GM19452 (cell line): ENCODE data around the gene ECI2.
A peak's percentile ranks its signal among the peaks of the same experiment; 100 is the strongest.

Experiments used
- ATAC-seq: cut with Tn5 transposase; IDR thresholded peaks from one replicate; pipeline ENCODE4 v1.9.1; 2021; ENCODE audit not compliant: unreplicated experiment

The ECI2 gene, protein sequence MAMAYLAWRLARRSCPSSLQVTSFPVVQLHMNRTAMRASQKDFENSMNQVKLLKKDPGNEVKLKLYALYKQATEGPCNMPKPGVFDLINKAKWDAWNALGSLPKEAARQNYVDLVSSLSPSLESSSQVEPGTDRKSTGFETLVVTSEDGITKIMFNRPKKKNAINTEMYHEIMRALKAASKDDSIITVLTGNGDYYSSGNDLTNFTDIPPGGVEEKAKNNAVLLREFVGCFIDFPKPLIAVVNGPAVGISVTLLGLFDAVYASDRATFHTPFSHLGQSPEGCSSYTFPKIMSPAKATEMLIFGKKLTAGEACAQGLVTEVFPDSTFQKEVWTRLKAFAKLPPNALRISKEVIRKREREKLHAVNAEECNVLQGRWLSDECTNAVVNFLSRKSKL

DNA sequence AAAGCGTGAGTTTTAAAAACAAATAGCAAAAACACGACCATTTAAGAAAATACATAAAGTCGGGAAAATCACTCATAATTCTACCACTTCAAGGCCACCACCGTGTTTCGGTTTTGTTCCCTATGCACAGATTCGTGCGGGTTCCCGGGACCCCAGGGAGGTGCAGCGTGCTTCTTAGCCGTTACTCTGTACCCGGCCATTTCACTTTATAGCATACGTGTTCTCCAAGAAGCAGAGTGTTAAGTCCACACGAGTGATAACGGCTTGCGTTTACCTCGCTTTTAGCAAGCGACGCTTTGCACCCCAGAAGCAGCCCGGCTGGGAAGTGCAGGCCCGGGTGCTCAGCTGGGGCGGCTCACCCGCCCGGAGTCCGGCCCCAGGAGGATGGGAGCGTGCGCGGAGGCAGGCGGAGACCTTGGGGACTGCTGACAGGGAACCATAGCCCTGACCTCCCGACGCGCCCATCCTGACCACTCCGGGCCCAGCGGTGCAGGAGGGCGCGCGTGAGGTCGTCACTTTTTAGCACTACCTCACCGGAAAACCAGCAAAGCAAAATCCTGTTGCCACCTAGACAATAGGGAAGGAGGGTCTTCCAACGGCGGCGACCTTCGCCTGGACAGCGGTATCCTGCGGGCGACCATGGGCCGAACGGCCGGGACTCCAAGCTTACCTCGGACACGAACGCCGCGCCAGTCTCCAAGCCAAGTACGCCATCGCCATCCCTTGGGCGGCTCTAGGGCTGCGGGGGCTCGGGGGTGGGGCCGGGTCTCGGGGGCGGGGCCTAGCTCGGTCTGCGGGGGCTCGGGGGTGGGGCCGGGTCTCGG lies at the start of gene ECI2:
Gene ECI2, minus strand, starts transcription at position 735 of the 824 bp plus-strand sequence. Its CDS starts 15 bp downstream, at position 720.
- ATAC-seq: peak; percentile 49

DNA sequence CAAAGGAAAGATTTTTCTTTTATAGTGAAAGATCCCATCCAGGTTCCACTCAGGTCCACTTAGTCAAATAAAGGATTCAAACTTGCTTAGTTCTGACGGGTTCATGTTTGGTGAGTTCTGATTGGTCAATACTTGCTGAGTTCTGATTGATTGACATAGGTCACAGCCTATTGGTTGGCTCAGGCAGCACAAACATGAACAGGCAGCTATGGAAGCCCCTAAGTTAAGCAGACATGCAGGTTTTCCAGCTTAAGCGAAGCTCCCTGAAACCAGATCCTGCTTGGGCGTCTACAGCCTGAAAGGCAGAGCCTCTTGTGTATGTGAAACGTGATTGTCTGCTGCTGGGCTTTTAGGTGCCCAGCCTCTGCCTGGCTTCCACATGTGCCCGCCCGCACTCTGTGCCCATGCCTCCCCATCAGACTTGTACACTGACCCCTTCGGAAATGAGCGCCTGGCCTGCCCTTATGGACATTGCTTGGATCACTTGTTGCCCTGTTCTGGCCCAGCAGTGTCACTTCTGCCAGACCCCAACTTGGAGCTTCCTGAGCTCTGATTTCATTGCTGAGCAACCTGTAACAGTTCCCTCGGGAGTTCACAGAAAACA lies 45.4 kb upstream of the ECI2 start:
- ATAC-seq: no peak

DNA sequence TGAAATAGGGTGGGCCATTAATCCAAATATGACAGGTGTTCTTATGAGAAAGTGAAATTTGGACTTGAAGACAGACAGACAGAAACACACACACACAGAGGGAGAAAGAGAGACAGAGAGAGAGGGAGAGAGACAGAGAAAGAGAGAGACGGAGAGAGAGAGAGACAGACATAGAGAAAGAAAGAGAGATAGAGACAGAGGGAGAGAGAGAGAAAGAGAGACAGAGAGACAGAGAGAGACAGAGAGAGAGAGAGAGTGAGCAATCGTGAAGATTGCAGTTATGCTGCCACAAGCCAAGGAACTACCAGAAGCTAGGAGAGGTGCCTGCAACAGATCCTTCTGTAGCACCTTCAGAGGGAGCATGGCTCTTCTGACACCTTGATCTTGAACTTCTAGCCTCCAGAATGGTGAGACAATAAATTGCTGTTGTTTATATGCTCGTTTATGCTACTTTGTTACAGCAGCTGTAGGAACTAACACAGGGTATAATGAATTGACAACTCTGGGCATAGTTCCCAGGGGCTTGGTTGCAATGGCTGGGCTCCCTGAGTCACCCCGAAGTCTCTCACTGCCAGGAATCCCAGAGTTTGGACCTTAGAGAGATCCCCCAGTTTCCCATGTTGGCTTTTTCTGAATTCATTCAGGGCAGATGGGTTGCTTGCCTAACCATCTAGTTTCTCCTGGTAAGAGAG lies 44.7 kb upstream of the ECI2 start:
- no peak for ATAC-seq

DNA sequence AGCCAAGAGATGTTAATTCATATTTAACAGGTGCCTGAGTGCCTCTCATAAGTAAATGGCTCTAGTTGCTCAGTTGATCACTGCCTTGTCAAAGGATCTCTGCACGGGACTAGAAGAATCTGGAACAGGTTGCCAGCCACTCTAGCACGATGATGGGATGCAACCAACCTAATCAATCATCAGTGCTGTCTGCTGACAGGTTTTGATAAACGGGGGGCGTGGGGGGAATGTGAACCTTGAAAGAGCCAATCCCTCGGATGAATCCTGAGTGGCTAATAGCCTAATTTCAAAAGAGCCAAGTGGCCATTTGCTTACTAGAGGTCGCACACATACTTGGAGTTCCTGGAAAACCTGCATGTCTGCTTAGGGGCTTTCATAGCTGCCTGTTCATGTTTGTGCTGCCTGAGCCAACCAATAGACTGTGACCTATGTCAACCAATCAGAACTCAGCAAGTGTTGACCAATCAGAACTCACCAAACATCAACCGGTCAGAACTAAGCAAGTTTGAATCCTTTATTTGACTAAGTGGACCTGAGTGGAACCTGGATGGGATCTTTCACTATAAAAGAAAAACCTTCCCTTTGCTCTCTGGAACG lies 43.5 kb upstream of the ECI2 start:
- ATAC-seq: no peak

DNA sequence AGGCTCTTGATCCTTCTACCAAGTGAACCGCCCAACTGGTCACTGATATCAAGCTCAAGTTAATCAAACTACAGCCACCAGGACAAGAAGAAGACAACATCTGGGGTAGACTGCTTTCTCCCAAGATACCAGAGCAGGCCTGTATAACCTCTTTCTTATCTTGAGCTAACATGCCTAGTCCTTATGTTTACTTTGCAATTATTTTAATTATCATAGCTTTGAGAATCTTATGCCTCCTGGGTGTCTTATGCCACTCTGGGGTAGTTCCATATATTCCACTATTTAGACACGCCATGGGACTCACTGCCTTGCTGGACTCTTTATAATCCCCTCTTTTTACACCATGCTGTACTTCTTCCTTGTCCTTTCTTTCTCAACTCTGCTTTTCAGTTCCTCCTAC lies 41.5 kb upstream of the ECI2 start:
- no peak for ATAC-seq

DNA sequence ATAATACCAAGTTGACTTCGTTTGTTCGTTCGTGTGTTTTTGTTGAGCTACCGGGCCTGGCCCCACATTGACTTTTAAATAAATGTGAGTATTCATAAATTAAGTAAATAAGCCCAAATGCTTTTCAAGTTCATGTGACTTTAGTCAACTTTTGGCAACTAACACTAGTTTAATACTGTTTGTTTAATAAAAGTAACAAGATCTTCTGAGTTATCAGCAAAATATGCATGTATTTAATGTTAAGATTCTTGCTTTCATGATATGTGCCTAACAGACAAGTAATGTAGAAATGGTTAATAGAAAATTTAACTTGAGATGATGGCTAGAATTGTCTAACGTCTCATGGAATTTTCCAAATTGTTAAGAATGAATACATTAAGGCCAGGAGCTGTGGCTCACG lies 38.7 kb upstream of the ECI2 start:
- ATAC-seq: no peak

DNA sequence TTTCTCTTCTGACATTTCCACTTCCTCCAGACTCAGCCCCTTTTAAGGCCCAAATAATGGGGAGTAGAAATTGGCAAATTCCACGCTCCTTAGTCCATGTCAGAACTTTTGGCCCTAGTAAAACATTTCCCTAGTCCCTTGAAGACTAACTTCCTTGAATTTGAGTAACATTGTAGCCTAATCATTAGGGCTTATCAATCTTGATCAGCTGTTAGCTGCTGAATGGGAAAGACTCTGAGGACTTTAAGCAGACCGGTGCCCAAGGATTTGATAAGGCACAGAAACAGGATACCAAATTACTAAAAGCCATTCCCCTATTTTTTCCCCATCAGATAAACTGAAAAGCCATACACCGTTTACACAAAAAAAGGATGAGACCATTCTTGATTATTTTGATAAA lies 37.0 kb upstream of the ECI2 start:
- ATAC-seq: no peak

DNA sequence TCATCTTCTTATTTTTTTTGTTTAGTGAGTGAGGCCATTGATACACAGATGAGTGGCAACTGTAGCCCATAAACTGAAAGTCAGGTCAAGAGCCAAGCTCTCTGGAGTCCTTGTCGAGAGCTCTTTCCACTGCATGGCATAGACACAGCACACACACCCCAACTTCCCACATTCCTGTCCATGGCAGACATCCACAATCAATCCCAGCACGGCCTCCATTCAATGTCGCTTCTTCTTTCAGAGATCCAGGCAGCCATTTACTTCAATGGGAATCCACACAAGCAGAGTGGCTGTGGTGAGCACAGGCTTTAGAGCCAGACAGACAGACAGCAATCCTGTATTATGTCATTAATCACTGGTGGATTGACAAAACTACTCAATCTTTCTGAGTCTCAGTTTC lies 34.9 kb upstream of the ECI2 start:
- ATAC-seq: no peak

DNA sequence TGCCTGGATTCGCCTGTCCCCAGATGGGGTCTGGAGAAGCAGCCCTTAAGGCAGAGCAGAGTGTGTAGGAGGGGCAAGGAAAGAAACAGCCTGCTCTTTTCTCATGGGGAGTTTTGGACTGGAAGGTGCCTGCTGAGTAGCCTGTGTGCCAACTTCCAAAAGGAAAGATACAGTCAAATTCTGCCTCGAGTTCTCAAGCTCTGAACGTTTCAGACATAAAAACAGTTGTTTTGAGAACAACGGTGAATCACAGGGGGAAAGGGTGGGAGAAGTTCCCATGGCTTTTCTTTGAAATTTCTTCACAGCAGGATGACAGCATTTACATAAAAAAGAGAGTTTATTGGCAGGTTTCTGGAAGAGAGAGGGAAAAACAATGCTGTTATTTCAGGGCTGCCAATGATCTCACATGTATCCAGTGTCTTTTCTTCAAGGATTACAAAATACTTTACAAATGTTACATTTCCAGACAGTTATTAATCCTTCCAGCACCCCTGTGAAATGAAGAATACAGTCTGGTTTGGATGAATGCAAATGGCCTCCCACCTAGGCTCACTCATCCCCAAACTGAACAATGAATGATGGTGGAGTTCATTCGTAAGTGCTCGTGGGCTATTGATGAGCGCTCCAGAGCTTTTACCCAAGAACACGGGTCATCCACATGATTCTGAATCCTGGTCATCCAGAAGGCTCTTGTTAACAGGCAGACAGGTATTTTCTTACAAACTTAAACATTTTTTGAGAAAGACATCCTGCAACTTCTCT lies 33.8 kb upstream of the ECI2 start:
- ATAC-seq: no peak

DNA sequence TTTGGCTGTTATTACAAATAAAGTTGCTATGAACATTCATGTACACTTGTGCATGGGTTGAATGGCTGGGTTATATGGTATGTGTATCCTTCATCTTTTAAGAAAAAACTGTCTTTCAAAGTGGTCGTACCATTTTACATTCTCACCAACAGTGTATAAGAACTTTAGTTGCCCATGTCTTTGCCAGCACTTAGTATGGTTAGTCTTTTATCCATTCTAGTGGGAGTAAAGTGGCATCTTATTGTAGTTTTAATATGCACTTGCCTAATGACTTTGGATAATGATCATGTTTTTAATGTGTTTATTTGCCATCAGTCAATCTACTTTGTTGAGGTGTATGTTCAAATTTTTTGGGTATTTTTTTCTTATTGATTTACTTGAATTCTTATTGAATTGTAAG lies 32.5 kb upstream of the ECI2 start:
- no peak for ATAC-seq

DNA sequence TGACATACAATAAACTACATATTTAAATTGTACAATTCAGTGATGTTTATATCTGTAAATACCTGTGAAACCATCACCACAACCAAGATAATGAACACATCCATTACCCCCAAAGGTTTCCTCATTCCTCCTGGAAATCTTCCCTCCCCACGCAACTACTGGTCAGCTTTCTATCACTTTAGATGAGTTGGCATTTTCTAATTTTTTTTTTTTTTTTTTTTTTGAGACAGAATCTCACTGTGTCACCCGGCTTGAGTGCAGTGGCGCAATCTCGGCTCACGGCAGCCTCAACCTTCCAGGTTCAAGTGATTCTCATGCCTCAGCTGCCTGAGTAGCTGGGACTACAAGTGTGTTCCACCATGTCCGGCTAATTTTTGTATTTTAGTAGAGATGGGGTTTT lies 31.7 kb upstream of the ECI2 start:
- no peak for ATAC-seq

DNA sequence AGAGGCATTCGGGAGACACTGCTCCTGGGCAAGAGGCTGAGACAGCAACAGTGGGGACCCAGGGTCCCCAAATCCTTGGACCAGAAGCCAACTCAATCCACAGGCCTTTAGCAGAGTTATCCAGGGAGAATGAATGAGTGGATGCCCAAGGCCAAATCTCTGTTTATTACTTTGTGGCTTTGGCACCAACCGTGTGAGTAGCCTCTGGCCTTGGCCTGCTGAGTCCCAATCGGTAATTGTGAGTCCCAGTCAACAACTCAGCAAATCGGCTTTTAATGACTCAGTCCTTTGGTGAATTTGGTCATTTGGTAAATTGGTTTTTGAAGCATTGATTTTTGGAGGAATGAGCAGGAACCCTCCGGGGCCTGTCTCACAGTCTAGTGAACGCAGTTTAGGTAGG lies 29.1 kb upstream of the ECI2 start:
- no peak for ATAC-seq

DNA sequence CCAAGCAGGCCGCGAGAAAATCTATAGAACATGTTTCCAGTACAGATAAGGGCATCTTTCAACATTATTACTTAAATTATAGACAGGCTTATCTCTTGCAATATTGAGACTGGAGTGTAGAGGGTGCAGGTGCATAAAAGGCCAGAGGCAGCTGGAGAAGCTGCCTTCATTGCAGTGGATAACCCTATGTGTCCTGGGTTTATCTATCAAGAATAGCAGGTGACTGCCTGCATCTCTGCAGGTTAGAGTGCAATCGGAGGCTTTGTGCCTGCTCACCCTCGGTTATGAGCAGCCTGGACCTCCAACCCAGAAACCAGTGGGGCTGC lies 28.7 kb upstream of the ECI2 start:
- no peak for ATAC-seq

DNA sequence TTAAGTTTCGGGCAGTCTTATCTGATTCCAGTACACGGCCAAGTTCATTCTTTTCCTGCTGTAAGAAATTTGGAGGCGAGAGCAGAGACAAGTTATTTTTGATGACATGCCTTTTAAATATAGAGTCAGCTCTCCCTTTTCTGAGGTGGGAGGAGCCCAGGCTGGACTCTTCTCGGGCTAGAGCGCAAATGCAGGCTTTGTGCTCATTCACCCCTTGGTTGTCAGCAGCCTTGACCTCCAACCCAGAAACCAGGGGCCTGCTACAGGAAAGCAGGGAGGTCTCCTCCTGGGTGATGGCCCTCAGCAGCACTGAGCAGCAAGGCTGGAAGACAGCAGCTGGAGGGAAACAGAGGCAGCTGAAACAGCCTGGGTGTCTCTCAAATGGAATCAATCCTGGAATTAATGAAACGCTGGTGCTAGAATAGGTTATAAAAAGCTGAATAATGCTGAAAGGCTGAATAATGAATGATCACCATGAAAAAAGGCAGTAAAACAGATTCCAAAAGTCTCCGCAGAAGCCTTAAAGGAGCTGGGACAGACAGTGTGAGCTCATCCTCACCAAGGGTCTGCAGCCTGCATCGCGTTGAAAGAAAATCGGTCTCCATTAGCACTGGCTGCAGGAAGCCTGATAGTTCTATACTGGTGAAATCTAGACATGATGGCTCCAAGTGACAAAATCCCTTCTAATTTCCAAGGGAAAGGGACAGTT lies 28.2 kb upstream of the ECI2 start:
- ATAC-seq: no peak

DNA sequence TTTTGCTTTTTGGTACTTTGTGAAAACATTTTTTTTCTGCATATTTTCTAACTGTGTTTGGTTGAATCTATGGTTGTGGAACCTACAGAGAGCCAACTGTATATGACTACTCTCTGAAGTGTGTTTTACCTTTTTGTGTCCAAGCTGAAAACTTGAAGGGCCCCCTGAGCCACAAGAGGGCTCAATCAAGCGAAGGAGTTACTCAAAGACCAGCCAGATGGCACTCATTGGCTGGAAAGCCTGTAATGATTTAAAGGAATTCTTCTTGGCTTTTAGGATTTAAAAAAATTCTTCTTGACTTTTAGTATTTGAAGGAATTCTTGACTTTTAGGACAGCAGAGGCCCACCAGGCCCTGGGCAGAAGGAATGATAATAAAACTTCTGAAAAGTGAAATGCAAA lies 27.0 kb upstream of the ECI2 start:
- no peak for ATAC-seq

DNA sequence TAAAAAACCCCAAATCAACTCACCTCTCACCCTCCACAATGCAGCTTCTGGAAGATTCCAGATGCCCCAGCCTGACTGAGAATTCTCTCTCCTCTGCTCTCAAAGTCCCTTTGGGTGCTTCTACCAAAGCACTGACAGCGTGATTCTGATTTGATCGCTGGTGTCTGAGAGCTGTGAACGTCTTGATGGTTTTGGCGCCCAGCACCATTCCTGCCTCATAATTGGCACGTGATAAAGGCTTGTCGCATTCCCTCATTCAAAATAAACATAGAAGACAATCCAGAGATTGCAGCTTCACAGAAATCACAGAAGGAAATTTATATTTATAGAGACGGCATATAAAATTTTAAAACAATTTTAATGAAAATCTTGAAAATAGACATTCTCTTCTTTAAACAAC lies 24.1 kb upstream of the ECI2 start:
- no peak for ATAC-seq

DNA sequence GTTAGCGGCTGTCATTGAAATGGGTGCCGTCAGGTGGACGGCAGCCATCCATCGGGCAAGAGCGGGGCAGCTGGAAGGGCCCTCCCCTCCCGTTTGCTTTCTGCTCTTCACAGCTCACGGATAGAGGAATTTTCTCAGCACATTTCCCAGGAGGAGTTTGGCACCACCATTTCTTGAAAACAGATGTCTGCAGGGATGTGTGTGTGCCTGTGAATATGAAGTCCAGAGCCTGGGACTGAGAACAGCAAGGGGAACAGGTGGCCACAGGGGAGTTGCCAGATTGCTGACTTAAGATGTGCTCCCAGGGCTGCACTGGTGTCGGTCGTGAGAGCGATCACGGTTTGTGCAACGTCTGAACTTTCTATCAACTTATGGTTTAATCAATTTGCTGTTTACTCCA lies 22.1 kb upstream of the ECI2 start:
- no peak for ATAC-seq

DNA sequence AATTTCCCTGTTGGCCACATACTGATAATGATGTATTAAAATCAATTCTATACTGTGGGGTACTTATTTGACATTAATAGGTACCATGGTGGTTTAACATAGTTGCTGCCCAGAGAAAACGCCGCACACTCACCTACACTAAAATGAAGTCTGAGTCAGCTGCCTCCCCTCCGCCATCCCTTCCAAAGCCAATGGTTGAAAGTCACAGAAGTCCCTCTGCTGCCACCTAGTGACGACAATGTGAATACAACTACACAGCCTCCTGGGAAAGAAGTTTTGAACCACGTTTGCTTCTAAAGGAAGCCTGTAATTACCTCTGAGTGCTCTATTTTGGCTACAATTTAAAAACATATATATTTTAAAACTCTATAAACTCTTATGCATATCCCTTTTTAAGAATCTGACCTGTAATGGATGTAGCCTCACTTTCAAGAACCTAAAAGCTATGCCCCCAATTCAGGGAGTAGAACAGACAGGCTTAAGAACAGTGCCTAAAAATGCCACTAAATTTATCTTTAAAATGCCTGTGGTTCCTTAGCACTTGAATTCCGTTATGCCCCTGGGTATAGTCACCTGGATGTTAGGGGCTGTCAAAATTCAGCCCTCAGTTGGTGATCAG lies 20.6 kb upstream of the ECI2 start:
- ATAC-seq: peak; percentile 87

DNA sequence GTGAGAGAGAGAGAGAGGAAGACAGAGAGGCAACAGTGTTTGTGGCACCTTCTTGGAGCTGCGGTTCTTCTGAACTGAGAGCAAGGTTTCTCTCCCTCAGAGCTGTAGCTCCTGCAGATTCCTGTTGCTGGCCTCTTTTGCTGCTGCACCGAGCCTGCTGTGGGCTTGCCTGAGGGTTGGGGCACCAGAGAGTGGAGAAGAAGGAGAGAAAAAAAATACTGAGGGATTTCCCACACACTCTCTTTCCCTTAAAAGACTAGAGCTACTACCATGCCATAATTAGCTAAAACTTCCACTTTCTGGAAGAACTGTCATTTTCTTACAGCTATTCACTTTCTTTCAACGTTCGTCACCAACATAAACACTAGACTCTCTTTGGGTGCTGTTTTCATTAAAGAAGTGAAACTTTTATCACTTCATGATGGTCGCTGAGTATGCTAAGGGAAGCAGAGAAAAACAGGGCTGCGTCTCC lies 18.2 kb upstream of the ECI2 start:
- no peak for ATAC-seq
